ENCODE results near the gene CRTC1. TPM values are rescaled to one million over a fixed set of nuclear protein-coding genes. Genes with fewer than 3 reads are reported as not detected.

Gene CRTC1
- total and polyA plus RNA-seq, 2 experiments from 2014 or later = 1.2 to 5.1 TPM

DNA sequence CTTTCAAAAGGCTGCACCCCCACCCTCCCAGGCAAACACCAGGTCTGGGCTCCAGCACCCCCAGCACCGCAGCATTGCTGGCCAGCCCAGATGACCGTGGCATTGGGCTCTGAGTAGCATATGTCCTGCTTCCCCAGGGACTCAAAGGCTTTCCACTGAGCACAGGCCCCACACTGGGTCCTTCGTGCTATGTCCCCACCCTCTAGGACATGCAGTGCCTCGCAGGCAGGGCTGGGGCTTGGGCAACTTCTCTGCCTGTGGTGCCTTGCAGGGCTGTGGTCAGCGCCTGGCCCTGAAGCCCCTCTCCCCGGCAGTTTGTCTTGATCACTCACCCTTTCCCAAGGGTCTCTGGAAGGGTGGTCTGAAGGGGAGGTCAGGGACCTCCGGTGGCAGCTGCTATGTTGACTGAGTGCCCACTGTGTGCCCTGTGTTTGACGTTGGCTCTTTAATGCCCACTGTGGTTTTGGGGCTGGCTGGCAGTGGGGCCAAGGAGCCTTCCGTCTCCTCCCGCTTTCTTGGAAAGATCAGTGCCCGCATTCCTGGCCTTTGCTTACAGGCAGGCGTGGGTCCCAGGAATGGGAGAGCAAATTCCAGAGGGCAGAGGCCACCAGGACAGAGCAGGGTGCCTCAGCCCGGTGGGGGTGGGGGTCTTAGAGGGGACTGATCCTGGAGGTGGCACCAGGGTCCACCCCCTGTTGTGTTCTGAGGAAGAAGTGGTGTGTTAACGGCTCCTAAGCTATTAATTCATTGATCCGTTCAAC lies 20.3 kb upstream of the CRTC1 start:
- H3K79me2 ChIP-seq (ENCODE audit: insufficient read depth) = no peaks in the 10 kb centered on the region
- no peaks in the 10 kb centered on the region for H3F3A ChIP-seq (ENCODE audit: insufficient read depth)
- no peak for DNase-seq
- H3K4me3 ChIP-seq = no peak overlapping the region
- H4K20me1 ChIP-seq (ENCODE audit: insufficient read depth) = no peaks in the 10 kb centered on the region
- no peaks in the 10 kb centered on the region for H3K9me3 ChIP-seq (ENCODE audit: low read depth)
- no peaks in the 10 kb centered on the region for H3K27me3 ChIP-seq (replicated peaks; ENCODE audit: insufficient read depth)
- H3K9me2 ChIP-seq (ENCODE audit: insufficient read depth) = no peaks in the 10 kb centered on the region
- no peak for TF ChIP-seq EZH2phosphoT487 (IDR thresholded peaks at IDR 0.05; ENCODE audit: insufficient read depth, low read depth)
- TF ChIP-seq EZH2 (IDR thresholded peaks at IDR 0.05; ENCODE audit: insufficient read depth, poor library complexity, severe bottlenecking) = no peak
- no peak overlapping the region for H3K27ac ChIP-seq
- H3K36me3 ChIP-seq (ENCODE audit: low read depth) = no peaks in the 10 kb centered on the region
- 74 to 75% methylated on average over 14 to 15 of the region's 15 CpGs for WGBS, 2 experiments (ENCODE audit: low coverage in 1 of 2, low lambda C conversion rate in 2 of 2, missing lambda C conversion rate in 2 of 2)
- H3K4me2 ChIP-seq (ENCODE audit: unreplicated experiment) = no peak overlapping the region
- no peak overlapping the region for H2AFZ ChIP-seq
- no peak overlapping the region for H3K9ac ChIP-seq
- in situ Hi-C loops (cut with MboI) = no loop called here
- no peaks in the 10 kb centered on the region for H3K4me1 ChIP-seq (ENCODE audit: insufficient read depth)

DNA sequence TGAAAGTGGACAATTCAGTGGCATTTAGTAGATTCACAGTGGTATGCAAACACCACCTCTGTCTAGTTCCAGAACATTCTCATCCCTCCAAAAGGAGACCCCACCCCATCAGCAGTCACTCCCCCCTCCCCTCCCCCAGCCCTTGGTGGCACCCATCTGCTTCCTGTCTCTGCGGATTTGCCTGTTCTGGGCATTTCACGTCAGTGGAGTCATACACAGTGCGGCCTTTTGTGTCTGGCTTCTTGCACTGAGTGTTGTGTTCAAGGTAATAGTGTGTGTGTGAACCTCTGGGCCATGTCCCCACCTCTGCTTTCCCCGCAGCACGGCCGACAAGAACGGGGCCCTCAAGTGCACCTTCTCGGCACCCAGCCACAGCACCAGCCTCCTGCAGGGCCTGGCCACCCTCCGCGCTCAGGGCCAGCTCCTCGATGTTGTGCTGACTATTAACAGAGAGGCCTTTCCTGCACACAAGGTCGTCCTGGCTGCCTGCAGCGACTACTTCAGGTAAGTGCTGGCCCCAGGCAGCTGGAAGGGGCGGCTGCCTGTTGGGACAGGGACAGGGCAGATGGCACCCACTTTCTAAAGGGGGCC lies 19.4 kb upstream of the CRTC1 start:
- Histone ChIP-seq H3F3A (ENCODE audit: insufficient read depth) (no peaks in the 10 kb centered on the region), H3K27me3 (replicated peaks; ENCODE audit: insufficient read depth) (no peaks in the 10 kb centered on the region), H3K9me2 (ENCODE audit: insufficient read depth) (no peaks in the 10 kb centered on the region), H3K4me2 (ENCODE audit: unreplicated experiment) (no peak overlapping the region), H3K9me3 (ENCODE audit: low read depth) (no peaks in the 10 kb centered on the region), H3K4me3 (no peak overlapping the region), H3K9ac (no peak overlapping the region), H3K79me2 (ENCODE audit: insufficient read depth) (no peaks in the 10 kb centered on the region), H3K4me1 (ENCODE audit: insufficient read depth) (no peaks in the 10 kb centered on the region), H3K27ac (no peak overlapping the region), H4K20me1 (ENCODE audit: insufficient read depth) (no peaks in the 10 kb centered on the region), H2AFZ (no peak overlapping the region), H3K36me3 (ENCODE audit: low read depth) (no peaks in the 10 kb centered on the region)
- in situ Hi-C loops (cut with MboI) = no loop called here
- TF ChIP-seq EZH2phosphoT487 (IDR thresholded peaks at IDR 0.05; ENCODE audit: insufficient read depth, low read depth) = no peak
- 81 to 87% methylated on average over 14 of the region's 14 CpGs for WGBS, 2 experiments (ENCODE audit: low coverage in 1 of 2, low lambda C conversion rate in 2 of 2, missing lambda C conversion rate in 2 of 2)
- DNase-seq = no peak

DNA sequence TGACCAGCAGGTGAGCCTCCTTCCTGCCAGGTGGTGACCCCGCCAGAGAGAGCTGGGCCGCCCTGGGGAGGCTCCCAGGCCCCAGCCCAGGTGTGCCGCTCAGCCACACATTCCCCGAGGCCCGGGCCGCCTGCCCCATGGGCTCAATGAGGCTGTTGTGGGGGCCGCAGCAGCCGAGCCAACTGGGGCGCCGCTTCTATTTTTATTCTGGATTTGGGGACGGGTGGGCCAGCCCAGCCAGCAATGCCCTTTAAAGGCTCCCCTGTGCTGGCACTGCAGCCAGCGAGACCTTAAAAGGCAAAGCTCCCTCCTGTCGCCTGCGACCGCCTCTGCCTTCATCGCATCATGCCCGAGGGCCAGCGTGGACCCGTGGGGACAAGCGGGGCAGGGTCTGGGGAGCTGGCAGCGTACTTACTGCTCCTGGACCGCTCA lies 17.7 kb upstream of the CRTC1 start:
- TF ChIP-seq EZH2phosphoT487 (IDR thresholded peaks at IDR 0.05; ENCODE audit: insufficient read depth, low read depth) = no peak
- TF ChIP-seq EZH2 (IDR thresholded peaks at IDR 0.05; ENCODE audit: insufficient read depth, poor library complexity, severe bottlenecking) = no peak
- in situ Hi-C loops (cut with MboI) = no loop called here
- H3K27me3 ChIP-seq (replicated peaks; ENCODE audit: insufficient read depth) = no peaks in the 10 kb centered on the region
- H3K36me3 ChIP-seq (ENCODE audit: low read depth) = no peaks in the 10 kb centered on the region
- H3K9ac ChIP-seq = no peak overlapping the region
- DNase-seq = no peak
- H3K4me3 ChIP-seq = no peak overlapping the region
- no peak overlapping the region for H3K27ac ChIP-seq
- no peaks in the 10 kb centered on the region for H3K9me3 ChIP-seq (ENCODE audit: low read depth)
- no peaks in the 10 kb centered on the region for H3K79me2 ChIP-seq (ENCODE audit: insufficient read depth)
- no peaks in the 10 kb centered on the region for H3K4me1 ChIP-seq (ENCODE audit: insufficient read depth)
- H2AFZ ChIP-seq = no peak overlapping the region
- H3F3A ChIP-seq (ENCODE audit: insufficient read depth) = no peaks in the 10 kb centered on the region
- no peak overlapping the region for H3K4me2 ChIP-seq (ENCODE audit: unreplicated experiment)
- 87 to 89% methylated on average over 19 to 22 of the region's 22 CpGs for WGBS, 2 experiments (ENCODE audit: low coverage in 1 of 2, low lambda C conversion rate in 2 of 2, missing lambda C conversion rate in 2 of 2)
- H4K20me1 ChIP-seq (ENCODE audit: insufficient read depth) = no peaks in the 10 kb centered on the region
- no peaks in the 10 kb centered on the region for H3K9me2 ChIP-seq (ENCODE audit: insufficient read depth)

DNA sequence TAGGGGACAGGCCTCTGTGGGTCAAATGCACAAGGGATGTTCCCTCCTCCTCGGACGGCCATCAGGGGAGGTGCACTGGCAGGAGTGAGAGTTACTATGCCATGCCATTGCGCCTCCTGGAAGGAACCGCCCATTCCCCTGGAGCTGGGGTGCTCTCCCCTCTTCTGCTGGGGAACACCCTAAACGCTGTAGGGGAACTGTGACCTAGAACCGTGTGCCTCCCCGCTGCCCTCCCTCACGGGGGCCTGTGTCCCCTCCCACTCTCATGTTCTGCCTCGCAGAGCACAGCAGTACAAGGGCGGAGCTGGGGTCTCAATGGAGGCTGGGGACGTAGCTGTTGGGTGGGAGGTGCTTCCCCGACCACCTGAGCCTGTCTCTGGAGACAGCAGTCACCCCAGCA lies 17.2 kb upstream of the CRTC1 start:
- Histone ChIP-seq H3K9me2 (ENCODE audit: insufficient read depth) (no peaks in the 10 kb centered on the region), H3K4me1 (ENCODE audit: insufficient read depth) (no peaks in the 10 kb centered on the region), H3F3A (ENCODE audit: insufficient read depth) (no peaks in the 10 kb centered on the region), H3K27me3 (replicated peaks; ENCODE audit: insufficient read depth) (no peaks in the 10 kb centered on the region), H3K27ac (no peak overlapping the region), H4K20me1 (ENCODE audit: insufficient read depth) (no peaks in the 10 kb centered on the region), H2AFZ (no peak overlapping the region), H3K36me3 (ENCODE audit: low read depth) (no peaks in the 10 kb centered on the region), H3K9ac (no peak overlapping the region), H3K4me3 (no peak overlapping the region), H3K4me2 (ENCODE audit: unreplicated experiment) (no peak overlapping the region), H3K79me2 (ENCODE audit: insufficient read depth) (no peaks in the 10 kb centered on the region), H3K9me3 (ENCODE audit: low read depth) (no peaks in the 10 kb centered on the region)
- 78% methylated on average over 10 to 12 of the region's 12 CpGs for WGBS, 2 experiments (ENCODE audit: low coverage in 1 of 2, low lambda C conversion rate in 2 of 2, missing lambda C conversion rate in 2 of 2)
- in situ Hi-C loops (cut with MboI) = no loop called here
- no peak for TF ChIP-seq EZH2phosphoT487 (IDR thresholded peaks at IDR 0.05; ENCODE audit: insufficient read depth, low read depth)
- no peak for TF ChIP-seq EZH2 (IDR thresholded peaks at IDR 0.05; ENCODE audit: insufficient read depth, poor library complexity, severe bottlenecking)
- no peak for DNase-seq
